HG02610 (cell line): ENCODE data around the gene MKLN1.
"Not testable (repeated sequence)": the region's sequence is repeated elsewhere in the genome, so short reads cannot be mapped to it uniquely, and the experiment has no call there.

ENCODE experiments used
- ATAC-seq: cut with Tn5 transposase; IDR thresholded peaks from one replicate; pipeline ENCODE4 v1.9.1; 2021; ENCODE audit warnings: mild to moderate bottlenecking, moderate library complexity; ENCODE audit not compliant: unreplicated experiment

The MKLN1 gene

DNA sequence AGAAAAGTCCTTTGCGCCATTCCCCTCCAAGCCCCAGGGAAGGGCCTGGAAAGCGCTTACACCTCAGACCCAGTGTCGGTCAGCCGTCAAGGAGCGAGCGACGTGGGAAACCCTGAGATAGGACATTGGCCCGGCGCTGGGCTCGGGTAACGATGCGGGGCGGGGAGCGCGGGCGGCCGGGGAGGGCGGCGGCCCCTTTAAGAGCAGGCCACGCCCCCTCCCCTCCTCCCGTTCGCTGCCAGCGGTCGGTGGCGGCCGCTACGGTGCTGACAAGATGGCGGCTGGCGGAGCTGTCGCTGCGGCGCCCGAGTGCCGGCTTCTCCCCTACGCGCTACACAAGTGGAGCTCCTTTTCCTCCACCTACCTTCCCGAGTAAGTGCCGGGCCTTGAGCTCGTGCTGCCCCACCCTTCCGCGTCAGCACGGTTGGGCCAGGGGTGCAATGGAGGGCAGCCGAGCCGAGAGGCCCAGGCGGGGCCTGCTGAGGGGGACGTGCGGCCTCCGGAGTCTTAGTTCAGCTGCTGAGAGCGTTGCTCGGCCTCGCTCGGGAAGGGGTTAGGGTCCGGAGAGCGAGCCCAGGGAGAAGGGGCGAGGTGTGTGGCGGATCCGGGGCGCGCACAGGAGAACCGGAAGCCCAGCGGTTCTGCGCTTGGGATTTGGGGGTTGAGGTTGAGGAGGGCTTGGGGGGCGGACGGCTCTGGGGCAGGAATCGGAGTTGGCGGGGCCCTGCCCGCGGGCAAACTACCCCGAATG is at the start of gene MKLN1:
Gene MKLN1, plus strand, starts transcription at position 251 of the 751 bp plus-strand sequence. Its CDS starts 24 bp downstream, at position 275.
- peak; percentile 85 for ATAC-seq

DNA sequence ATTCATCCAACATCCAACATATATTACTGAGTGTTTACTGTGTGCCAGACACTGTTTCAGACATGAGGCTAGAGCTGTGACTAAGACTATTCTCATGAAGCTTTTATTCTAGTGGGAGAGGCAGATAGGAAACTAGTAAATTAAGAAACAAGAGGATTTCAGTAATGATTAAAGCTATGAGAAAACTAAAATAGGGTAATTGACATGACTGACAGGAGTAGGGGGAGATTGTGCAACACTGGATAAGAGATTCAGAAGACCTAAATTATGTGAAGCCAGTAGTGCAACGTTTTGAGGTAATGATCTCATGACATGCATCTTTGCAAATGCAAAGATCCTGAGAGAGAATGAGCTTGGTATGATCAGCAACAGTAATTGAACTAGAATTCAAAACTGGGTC is 48.6 kb upstream of the MKLN1 start:
- ATAC-seq = no peak

DNA sequence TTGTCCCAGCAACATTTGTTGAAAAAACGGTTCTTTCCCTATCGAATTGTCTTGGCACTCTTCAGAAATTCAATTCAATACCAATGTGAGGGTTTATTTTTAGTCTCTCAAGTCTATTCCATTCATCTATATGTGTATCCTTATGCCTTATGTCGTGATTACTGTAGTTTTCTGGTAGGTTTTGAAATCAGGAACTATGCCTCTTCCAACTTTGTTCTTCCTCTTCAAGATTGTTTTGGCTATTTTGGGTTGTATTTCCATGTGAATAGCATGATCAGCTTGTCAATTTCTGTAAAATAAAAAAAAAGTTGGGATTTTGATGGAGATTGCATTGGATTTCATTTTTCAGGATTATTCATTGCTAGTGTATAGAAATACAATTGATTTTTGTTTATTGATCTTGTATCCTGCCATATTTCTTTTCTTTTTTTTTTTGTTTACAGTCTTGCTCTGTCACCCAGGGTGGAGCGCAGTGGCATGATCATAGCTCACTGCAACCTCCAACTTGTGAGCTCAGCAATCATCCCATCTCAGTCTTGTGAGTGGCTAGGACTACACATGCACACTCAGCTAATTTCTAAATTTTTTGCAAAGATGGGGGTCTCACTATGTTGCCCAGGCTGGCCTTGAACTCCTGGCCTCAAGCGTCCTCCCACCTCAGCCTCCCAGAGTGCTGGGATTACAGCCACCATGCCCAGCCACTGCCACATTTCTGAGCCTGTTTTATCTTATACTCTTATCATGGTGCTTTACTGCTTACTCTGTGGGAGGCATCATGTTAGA is 46.2 kb upstream of the MKLN1 start:
- no peak for ATAC-seq

DNA sequence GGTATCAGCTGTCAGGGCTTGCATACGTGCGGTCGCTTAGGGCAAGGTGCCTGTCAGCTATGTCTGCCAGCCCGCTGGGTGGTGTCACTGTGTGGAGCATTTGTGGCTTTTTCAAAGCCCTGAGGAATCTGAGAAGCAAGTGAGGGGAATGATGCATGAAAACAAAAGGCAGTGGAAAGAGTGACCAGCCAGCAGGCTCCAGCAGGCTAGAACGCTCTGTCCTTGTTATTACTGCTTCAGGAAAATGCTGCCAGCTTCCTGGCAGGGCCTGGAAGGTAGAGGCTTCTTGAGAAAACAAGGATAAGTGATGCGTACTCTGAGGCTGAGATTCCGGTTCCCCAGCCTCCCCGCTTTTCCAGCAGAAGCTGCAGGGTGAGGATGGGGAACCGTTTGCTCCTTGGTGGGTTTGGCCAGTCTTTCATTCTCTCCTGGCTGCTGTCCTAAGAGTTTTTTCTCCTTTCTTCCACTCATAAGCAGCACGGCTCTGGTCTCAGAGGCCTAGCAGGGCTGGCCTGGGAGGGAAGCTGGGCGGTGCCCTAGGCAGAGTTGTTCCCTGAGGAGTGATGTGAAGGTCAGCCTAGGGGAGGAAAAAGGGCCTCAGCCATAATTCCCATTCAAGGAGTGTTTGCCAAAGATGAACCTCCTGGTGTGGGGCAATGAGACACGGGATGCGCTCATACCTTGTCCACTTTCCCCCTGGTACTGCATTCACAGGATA is 42.8 kb upstream of the MKLN1 start:
- ATAC-seq = no peak

DNA sequence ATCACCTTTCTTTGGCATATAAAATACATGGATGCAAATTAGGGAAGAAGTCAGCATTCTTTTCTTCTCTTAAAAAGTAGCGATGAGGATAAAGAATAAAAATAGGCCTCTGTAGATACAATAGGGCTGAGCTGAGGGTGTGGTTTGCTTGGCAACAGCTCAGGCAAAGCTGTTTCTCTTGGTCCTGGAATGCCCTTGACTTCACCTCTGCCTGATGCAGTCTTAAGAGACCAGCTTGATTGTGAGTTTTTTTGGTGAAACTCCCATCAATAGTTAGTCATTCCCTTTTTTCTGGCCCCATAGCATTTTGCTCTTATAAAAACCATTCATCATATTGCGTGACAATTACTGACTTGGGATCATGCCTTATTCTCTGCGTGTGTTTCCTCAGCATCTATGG is 42.1 kb upstream of the MKLN1 start:
- no peak for ATAC-seq

DNA sequence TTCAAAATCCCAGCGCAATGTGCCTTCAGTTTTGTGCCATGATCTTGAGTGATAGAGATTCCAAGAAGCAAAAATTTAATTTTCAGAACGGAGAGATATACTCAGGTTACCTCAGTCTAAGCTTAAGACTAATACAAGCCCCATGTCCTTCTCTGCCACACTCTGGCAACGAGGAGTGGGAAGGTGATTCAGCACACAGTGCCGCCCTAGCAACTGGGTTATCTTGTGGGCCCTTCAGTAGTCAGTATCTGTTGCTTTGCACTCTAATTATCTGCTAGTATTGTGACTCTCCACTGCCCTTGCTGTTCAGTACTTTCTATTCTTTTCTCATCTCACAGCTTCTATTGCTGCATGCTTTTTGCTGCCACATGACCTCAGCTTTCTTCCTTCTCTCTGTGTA is 39.2 kb upstream of the MKLN1 start:
- ATAC-seq = no peak

DNA sequence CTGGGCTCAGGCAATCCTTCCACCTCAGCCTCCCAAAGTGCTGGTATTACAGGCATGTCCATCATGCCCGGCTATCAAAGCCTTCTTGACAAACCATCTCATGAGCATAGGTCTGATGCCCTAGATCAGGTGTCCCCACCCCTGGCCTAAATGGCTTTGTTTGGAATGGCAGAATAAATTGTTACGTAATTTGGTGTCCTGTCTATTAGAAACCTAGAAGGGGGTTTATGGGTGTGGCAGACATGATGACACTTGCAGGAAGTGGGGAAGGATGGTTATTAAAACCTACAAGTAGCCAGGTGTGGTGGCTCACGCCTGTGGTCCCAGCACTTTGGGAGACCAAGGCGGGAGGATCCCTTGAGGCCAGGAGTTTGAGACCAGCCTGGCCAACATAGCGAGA is 38.6 kb upstream of the MKLN1 start:
- no peak for ATAC-seq

DNA sequence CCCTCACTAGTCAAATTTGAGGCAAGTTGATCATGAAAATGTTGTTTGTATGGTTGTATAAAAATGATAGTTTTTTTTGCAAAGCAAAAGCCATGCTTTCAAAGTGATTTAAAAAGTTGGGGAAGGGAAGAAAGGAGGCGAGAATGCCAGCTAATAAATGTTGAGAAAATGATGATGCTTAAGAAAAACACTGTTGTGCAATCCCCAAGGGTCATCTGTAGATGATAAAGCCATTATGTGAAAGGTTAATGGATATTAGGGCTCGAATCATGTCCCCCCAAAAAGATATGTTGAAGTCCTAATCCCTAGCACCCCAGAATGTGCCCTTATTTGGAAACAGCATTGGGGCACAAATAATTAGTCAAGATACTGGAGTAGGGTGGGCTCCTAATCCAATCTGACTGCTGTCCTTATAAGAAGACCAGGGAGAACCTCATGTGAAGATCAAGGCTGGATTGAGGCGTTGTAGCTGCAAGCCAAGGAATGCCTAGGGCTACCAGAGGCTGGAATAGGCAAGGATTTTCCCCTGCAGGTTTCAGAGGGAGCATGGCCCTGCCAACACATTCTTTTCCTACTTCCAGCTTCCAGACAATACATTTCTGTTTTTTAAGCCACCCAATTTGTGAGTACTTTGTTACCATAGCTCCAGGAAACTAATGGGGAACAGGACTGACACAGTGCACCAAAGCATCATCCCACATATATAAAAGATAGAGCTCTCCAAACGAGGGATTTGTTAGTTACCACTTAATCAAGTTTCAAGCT is 35.4 kb upstream of the MKLN1 start:
- ATAC-seq = no peak

DNA sequence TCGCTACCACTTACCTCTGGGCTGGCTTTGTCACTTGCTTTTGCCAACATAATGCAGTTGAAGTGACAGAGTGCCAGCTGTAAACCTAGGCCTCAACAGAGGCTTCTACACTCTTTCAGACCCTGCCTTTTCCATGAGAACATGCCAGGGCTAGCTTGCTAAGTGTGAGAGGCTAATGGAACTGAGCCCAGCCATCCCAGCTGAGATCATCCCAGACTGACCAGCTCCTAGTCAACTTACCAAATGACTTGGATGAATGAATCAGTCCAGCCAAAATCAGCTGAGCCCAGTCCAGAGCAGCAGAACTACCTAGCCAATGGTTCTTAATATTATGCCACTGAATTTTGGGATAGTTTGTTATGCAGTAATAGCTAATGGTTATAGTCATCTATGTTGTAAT is 34.7 kb upstream of the MKLN1 start:
- no peak for ATAC-seq

DNA sequence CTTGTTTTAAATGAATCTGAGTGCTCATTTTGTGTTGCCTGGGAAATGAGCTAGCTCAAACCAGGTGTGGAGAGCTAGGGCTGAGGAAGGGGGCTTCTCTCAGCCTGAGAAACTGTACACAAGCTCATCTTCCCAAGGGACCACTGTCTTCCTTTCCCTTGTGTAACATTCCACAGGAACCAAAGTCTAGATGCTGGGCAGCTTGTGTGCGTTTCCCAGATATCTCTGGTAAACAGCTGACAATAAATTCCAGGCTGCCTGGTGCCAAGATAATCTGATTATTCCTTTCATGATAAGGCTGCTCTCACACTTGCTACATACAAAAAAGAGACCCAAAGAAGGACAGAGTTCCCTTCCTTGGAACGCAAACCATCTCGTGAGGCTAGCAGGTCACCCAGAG is 33.1 kb upstream of the MKLN1 start:
- no peak for ATAC-seq

DNA sequence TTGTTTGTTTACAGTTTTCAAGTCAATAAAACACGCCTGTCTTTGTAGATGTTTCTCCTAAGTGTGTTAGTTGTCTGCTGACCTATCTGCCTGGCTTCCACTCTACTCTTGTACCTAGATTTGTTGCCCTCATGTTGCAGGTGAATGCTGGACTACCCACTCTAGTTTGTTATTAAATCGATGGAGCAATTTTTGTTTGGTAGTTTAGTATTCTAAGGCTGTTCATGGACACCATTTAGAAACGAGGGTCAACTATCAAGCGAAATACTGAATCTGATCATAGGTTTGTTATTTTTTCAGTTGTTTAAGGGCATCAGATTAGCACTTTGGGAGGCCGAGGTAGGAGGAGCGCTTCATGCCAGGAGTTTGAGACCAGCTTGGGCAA is 29.1 kb upstream of the MKLN1 start:
- no peak for ATAC-seq

DNA sequence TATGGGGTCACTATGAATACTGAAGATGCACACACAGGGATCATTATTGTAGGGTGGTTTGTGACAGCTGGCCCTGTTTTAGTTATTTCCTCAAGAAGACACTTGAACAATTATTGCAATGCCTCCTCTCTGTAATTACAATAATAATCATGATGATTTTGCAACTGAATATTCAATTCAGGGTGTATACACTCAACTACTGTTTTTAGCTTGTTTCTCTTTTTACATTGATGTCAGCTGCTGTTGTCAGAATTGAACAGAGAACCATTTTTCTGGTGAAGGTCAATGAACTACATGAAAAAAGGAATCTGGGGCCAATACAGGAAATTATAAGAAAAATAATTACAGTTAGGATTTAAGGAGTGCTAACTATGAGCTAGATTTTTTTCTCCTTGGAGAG is 28.6 kb upstream of the MKLN1 start:
- ATAC-seq = no peak

DNA sequence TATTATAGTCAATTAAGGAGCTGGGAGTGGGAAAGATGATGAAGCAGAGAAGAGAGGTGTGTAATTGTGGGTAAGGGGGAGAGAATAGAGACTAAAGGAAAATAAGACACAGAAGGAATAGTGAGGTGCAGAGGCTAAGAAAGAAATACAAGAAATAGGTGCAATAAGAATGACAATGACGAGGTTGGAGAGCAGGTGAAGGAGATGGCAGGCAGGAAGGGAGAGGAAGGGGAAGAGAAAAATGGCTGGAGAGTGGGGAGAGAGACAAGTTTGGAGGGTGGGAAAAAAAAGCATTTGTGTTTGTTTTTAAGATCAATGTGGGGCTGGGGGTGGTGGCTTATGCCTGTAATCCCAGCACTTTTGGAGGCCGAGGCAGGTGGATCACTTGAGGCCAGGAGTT is 27.6 kb upstream of the MKLN1 start:
- ATAC-seq = no peak

DNA sequence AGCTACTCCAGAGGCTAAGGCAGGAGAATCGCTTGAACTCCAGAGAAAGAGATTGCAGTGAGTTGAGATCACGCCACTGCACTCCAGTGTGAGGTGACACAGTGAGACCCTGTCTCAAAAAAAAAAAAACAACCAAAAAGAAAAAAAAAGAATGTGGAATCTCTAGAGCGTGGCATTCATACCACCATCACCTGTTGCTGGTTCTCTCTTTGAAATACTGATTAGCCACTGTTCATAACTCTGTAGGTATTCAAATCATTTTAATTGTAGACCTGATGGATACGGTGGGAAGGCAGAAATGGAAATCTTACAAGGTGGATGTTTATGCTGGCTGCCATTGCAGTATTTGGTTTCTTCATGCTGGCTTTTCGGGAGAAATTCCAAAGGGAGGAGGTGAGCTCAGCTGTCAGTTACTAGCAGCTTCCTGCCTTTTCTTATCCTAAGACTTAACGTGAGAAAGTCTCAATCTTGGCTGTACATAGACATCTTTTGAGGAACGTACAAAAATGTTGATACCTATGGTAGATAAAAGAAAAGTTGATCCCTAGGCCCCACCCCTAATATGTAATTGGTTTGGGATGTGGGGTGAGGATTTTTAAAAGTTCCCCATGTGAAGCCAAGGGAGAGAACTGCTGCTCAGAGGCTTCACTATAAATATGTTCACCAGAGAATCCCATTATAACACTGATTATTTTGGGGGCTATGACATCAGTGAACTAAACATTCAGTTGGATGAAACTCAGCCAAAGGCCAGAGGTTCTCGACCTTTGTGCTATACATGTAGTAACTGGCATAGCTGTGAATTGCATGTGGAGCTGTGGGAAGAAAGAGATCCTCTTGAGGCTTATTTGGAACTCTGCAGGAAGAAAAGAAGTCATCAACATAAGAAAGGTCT is 26.9 kb upstream of the MKLN1 start:
- ATAC-seq = no peak

DNA sequence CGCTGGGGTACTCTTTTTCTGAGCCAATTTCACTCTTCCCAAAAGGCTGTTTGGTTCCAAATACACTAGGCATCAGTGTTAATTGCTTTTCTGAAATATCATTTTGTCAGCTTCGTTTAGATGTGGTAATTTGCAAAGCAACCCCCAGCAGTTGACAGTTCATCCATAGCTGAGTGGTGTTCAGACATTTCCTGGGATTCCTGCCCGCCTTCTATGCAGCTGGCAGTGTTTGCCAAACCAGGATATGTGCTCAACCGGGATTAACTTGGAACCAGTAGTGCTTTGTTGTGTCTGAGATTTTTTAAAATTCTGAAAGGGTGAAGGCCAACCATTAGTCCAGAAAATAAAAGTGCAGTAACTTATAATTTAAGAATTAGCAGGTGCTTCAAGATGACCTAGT is 25.2 kb upstream of the MKLN1 start:
- ATAC-seq = no peak

DNA sequence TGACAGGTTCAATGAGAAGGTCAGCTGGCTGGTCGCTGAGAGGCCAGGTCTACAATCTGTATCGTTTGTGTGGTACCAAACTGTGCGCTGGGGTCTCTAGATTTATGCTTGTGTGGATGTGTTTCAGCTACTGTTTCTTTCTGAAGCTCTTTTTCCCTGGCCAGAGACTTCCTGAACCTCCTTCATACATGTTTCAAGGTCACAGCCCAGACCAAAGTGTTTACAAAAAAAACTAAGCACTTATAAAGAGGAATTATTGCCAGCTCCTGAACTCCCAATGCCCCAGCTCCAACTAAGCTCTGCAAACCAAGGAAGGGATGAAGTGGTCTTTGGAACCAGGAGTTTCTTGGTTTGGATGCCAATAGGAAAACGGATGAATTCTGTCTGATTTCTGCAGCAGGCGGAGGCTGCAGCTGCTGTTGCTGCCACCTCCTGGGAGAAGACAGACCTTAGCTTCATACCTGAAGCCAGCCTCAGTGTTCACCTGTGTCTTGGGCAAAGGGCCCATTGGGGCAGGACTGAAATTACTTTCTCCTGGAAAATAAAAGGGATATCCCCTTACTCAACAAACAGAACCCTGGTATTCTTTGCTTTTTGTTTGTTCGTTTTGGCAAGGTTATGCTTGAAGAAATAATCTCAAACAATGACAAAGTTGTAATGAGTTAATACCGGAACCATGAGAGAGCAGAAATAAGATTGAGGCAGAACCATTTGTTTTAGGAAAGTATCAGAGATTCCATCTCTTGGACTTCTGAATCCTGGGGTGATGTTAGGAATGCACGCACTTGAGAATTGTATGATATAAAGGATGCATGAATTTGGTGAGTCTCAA is 24.6 kb upstream of the MKLN1 start:
- no peak for ATAC-seq

DNA sequence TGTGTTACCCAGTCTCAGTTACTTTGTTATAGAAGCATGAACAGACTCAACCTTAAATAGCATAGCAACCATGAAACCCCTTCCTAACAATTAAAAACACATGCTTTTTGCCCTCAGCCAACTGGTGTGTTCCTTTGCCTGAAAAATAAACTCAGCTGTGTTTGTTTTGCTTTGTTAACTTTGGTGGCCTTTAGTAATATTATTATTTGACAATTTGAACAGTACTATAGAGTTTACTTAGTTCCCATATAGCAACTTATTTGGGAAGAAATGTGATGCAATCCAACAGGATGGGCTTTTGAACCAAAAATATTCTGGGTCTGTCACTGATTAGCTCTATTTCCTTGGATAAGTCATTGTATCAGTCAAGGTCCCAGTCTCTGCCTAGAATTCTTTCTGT is 22.5 kb upstream of the MKLN1 start:
- no peak for ATAC-seq

DNA sequence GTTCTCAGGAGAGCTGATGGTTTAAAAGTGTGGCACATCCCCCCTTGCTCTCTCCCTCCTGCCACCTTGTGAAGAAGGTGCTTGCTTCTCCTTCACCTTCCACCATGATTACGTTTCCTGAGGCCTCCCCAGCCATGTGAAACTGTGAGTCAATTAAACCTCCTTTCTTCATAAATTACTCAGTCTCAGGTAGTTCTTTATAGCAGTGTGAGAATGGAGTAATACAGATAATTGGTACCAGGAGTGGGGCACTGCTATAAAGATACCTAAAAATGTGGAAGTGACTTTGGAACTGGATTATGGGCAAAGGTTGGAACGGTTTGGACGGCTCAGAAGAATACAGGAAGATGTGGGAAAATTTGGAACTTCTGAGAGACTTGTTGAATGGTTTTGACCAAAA is 21.6 kb upstream of the MKLN1 start:
- ATAC-seq = not testable (repeated sequence)

DNA sequence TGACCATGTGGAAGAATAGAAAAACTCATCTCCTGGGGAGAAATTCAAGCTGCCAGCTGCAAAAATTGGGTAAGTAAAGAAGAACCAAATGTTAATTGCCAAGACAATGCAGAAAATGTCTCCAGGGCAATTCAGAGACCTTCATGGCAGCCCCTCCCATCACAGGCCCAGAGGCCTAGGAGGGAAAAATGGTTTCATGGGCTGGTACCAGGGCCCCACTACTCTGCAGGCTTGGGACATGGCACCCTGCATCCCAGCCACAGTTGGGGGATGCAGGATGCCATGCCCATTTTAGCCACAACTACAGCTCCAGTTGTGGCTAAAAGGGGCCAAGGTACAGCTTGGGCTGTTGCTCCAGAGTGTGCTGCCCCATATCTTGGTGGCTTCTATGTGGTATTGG is 20.9 kb upstream of the MKLN1 start:
- ATAC-seq = no peak
